C4-2B (cell line): ENCODE data around the gene TMPRSS6.

Experiments used
- ZFX ChIP-seq: fragments of 450-650 bp; IDR thresholded peaks from 2 replicates; pipeline ENCODE4 v1.6.1; 2017
- TF ChIP-seq, protein P1 (sequence below): fragments of 450-650 bp; conservative IDR thresholded peaks from 2 replicates; pipeline ENCODE4 v1.5.1; 2017; ENCODE audit warnings: mild to moderate bottlenecking

GRCh38 chr22:37024339-37025157 is 85.0 kb downstream of the TMPRSS6 start:
- TF ChIP-seq, protein P1, sequence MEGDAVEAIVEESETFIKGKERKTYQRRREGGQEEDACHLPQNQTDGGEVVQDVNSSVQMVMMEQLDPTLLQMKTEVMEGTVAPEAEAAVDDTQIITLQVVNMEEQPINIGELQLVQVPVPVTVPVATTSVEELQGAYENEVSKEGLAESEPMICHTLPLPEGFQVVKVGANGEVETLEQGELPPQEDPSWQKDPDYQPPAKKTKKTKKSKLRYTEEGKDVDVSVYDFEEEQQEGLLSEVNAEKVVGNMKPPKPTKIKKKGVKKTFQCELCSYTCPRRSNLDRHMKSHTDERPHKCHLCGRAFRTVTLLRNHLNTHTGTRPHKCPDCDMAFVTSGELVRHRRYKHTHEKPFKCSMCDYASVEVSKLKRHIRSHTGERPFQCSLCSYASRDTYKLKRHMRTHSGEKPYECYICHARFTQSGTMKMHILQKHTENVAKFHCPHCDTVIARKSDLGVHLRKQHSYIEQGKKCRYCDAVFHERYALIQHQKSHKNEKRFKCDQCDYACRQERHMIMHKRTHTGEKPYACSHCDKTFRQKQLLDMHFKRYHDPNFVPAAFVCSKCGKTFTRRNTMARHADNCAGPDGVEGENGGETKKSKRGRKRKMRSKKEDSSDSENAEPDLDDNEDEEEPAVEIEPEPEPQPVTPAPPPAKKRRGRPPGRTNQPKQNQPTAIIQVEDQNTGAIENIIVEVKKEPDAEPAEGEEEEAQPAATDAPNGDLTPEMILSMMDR = no peak
- TF ChIP-seq ZFX = no peak
